PC-9 (cell line): ENCODE data around the gene SDK1. TPM values are rescaled to one million over a fixed set of nuclear protein-coding genes. Genes with fewer than 3 reads are reported as not detected.

ENCODE experiments used
- BruUV-seq: library from RNA; stranded (reverse); fragments of 400-500 nt; replicated peaks from 2 replicates; lab custom pipeline; 2021; lab: Mats Ljungman, UMichigan
- CTCF ChIA-PET: fragments of 300-600 bp; sonication (Branson Sonifier 250); formaldehyde crosslinking; loops from one replicate; lab custom pipeline; 2022; ENCODE audit warnings: antibody characterized with exemption; lab: Charles Lee
- POLR2A ChIA-PET: fragments of 300-600 bp; sonication (Branson Sonifier 250); formaldehyde crosslinking; loops from one replicate; lab custom pipeline; 2022; ENCODE audit warnings: antibody characterized with exemption; ENCODE audit not compliant: unreplicated experiment; lab: Charles Lee
- DNase-seq, 2 experiments: peaks; one replicate each; pipeline versions ENCODE4 v3.0.0 to v3.0.0-alpha.2; 2015 to 2022; ENCODE audit warnings: mixed read lengths in 1 of 2
- H2AFZ ChIP-seq: fragments of 200-600 bp; sonication (generic); 2 replicates; pipeline ENCODE4 v1.8.1; 2017; ENCODE audit warnings: antibody characterized with exemption
- H3F3A ChIP-seq: fragments of 200-600 bp; sonication (generic); 2 replicates; pipeline ENCODE4 v1.8.1; 2017; ENCODE audit warnings: antibody characterized with exemption, mild to moderate bottlenecking, low read depth; ENCODE audit not compliant: insufficient read depth
- H3K27ac ChIP-seq: fragments of 200-600 bp; sonication (generic); 2 replicates; pipeline ENCODE4 v1.6.1; 2016; ENCODE audit warnings: mixed run types
- H3K27me3 ChIP-seq: fragments of 200-600 bp; sonication (generic); 2 replicates; pipeline ENCODE4 v1.6.1; 2016; ENCODE audit warnings: low read depth, mixed run types; ENCODE audit not compliant: insufficient read depth
- H3K36me3 ChIP-seq: fragments of 200-600 bp; sonication (generic); 2 replicates; pipeline ENCODE4 v1.6.1; 2016; ENCODE audit warnings: low read depth, mixed run types
- H3K4me1 ChIP-seq: fragments of 200-600 bp; sonication (generic); replicated peaks from 2 replicates; pipeline ENCODE4 v1.6.1; 2016; ENCODE audit warnings: mixed run types; ENCODE audit not compliant: insufficient read depth
- H3K4me2 ChIP-seq: fragments of 200-600 bp; sonication (generic); 2 replicates; pipeline ENCODE4 v1.6.1; 2017; ENCODE audit warnings: mixed run types
- H3K4me3 ChIP-seq: fragments of 200-600 bp; sonication (generic); 2 replicates; pipeline ENCODE4 v1.6.1; 2016; ENCODE audit warnings: mixed run types
- H3K79me2 ChIP-seq: fragments of 200-600 bp; sonication (generic); 2 replicates; pipeline ENCODE4 v1.6.1; 2017; ENCODE audit warnings: low read depth, mixed run types
- H3K9me2 ChIP-seq: fragments of 200-600 bp; sonication (generic); 2 replicates; pipeline ENCODE4 v1.8.1; 2017; ENCODE audit warnings: mild to moderate bottlenecking; ENCODE audit not compliant: insufficient read depth
- H3K9me3 ChIP-seq: fragments of 200-600 bp; sonication (generic); 2 replicates; pipeline ENCODE4 v1.8.1; 2016; ENCODE audit warnings: low read depth; ENCODE audit not compliant: insufficient read depth
- H4K20me1 ChIP-seq: fragments of 200-600 bp; sonication (generic); 2 replicates; pipeline ENCODE4 v1.8.1; 2017; ENCODE audit not compliant: insufficient read depth
- CTCF ChIP-seq: fragments of 200-600 bp; sonication (generic); conservative IDR thresholded peaks from 2 replicates; pipeline ENCODE4 v1.6.1; 2017; ENCODE audit warnings: mixed run types, antibody characterized with exemption, mild to moderate bottlenecking, moderate library complexity
- EZH2 ChIP-seq: fragments of 200-600 bp; sonication (generic); IDR thresholded peaks from 2 replicates; pipeline ENCODE4 v1.8.0; 2017; ENCODE audit warnings: antibody characterized with exemption, low read depth
- intact Hi-C: fragments of 100-400 bp; cut with micrococcal nuclease; formaldehyde crosslinking; loops from one replicate; pipeline ENCODE4 v1.10.0; 2022; ENCODE audit not compliant: unreplicated experiment
- total RNA-seq: library from RNA; stranded (reverse); gene quantifications from 2 replicates; pipeline ENCODE4 v1.2.3, GENCODE V29; 2021

Gene SDK1
- total RNA-seq, 1 experiment from 2014 or later = not detected

GRCh38 chr7:4150731-4151130, 849.7 kb downstream of the SDK1 start:
- BruUV-seq = no TSS peak
- Histone ChIP-seq H2AFZ (no peak overlapping the region), H3K79me2 (no peaks in the 10 kb centered on the region), H4K20me1 (no peaks in the 10 kb centered on the region; the same call in 1 of the 2 replicates), H3K4me1 (no peaks in the 10 kb centered on the region), H3K4me2 (no peak overlapping the region), H3K36me3 (no peaks in the 10 kb centered on the region), H3K4me3 (no peak overlapping the region), H3F3A (no peaks in the 10 kb centered on the region), H3K27me3 (peaks cover 100% of the 10 kb centered on the region), H3K9me3 (no peaks in the 10 kb centered on the region), H3K27ac (no peak overlapping the region), H3K9me2 (no peaks in the 10 kb centered on the region)
- intact Hi-C loops = no loop called here
- TF ChIP-seq EZH2 (no peak), CTCF (no peak)
- CTCF ChIA-PET = no interaction called here
- POLR2A ChIA-PET = no interaction called here
- DNase-seq = no peak

- no peaks in the 10 kb centered on the region for H3K9me2 ChIP-seq
- no peak overlapping the region for H3K27ac ChIP-seq
- intact Hi-C loops = no loop called here
- H3K79me2 ChIP-seq = no peaks in the 10 kb centered on the region
- no peak overlapping the region for H3K4me3 ChIP-seq
- no peaks in the 10 kb centered on the region for H3F3A ChIP-seq
- CTCF ChIA-PET = no interaction called here
- H3K4me2 ChIP-seq = no peak overlapping the region
- H4K20me1 ChIP-seq = no peaks in the 10 kb centered on the region; the same call in 1 of the 2 replicates
- no peaks in the 10 kb centered on the region for H3K4me1 ChIP-seq
- peaks cover 100% of the 10 kb centered on the region for H3K27me3 ChIP-seq
- TF ChIP-seq CTCF (no peak), EZH2 (no peak)
- no peak for DNase-seq
- BruUV-seq = no TSS peak
- POLR2A ChIA-PET = no interaction called here
- H3K9me3 ChIP-seq = no peaks in the 10 kb centered on the region
- no peak overlapping the region for H2AFZ ChIP-seq
- H3K36me3 ChIP-seq = no peaks in the 10 kb centered on the region
Measured at GRCh38 chr7:4151524-4151923, 850.5 kb downstream of the SDK1 start.

- no peaks in the 10 kb centered on the region for H3K9me2 ChIP-seq
- H3K79me2 ChIP-seq = no peaks in the 10 kb centered on the region
- H3K4me3 ChIP-seq = no peak overlapping the region
- no peaks in the 10 kb centered on the region; the same call in 1 of the 2 replicates for H4K20me1 ChIP-seq
- BruUV-seq = no TSS peak
- intact Hi-C loops = no loop called here
- ChIA-PET POLR2A (no interaction called here), CTCF (no interaction called here)
- no peaks in the 10 kb centered on the region for H3K36me3 ChIP-seq
- no peak overlapping the region for H3K4me2 ChIP-seq
- no peak for DNase-seq
- H3K4me1 ChIP-seq = no peaks in the 10 kb centered on the region
- no peaks in the 10 kb centered on the region for H3K9me3 ChIP-seq
- H3F3A ChIP-seq = no peaks in the 10 kb centered on the region
- peaks cover 100% of the 10 kb centered on the region for H3K27me3 ChIP-seq
- H3K27ac ChIP-seq = no peak overlapping the region
- H2AFZ ChIP-seq = no peak overlapping the region
- TF ChIP-seq CTCF (no peak), EZH2 (no peak)
Measured at GRCh38 chr7:4151926-4152549, 851.0 kb downstream of the SDK1 start.
